Transverse colon (tissue), 4 donors: ENCODE measurements around the gene LILRA2. TPM values are rescaled to one million over a fixed set of nuclear protein-coding genes. Genes with fewer than 3 reads are reported as not detected.

Source experiments
- DNase-seq: peaks from one replicate; pipeline ENCODE4 v3.0.0-alpha.2; 2019
- H3K27ac ChIP-seq, 4 donors: fragments of 200-600 bp; sonication (generic); 2 replicates each; pipeline ENCODE4 v1.5.1; 2016 to 2018; ENCODE audit warnings: inconsistent platforms in 4 of 4
- H3K27me3 ChIP-seq: fragments of 200-600 bp; sonication (generic); 2 replicates; pipeline ENCODE4 v1.5.1; 2017; ENCODE audit warnings: inconsistent platforms
- H3K36me3 ChIP-seq, 4 donors: fragments of 200-600 bp; sonication (generic); 2 replicates each; pipeline ENCODE4 v1.5.1; 2017 to 2019; ENCODE audit warnings: inconsistent platforms in 4 of 4
- H3K4me1 ChIP-seq, 4 donors: fragments of 200-600 bp; sonication (generic); 2 replicates each; pipeline ENCODE4 v1.5.1; 2017 to 2020; ENCODE audit warnings: inconsistent platforms in 4 of 4
- H3K4me3 ChIP-seq, 4 donors: fragments of 200-600 bp; sonication (generic); 1 replicate in 1 of 4; 2 replicates in 3 of 4; pipeline versions ENCODE4 v1.5.1 to v1.6.1; 2017 to 2019; ENCODE audit warnings: inconsistent platforms in 4 of 4
- H3K9me3 ChIP-seq, 2 donors: fragments of 200-600 bp; sonication (generic); 2 replicates each; pipeline ENCODE4 v1.5.1; 2017 to 2019; ENCODE audit warnings: inconsistent platforms in 2 of 2
- EP300 ChIP-seq: sonication (generic); formaldehyde crosslinking; IDR thresholded peaks from one replicate; pipeline ENCODE4 v1.6.1; 2017; ENCODE audit warnings: antibody characterized with exemption, low read depth
- POLR2A ChIP-seq: fragments of 450-650 bp; IDR thresholded peaks from one replicate; pipeline ENCODE4 v1.6.1; 2016; ENCODE audit warnings: antibody characterized with exemption, mild to moderate bottlenecking, moderate library complexity
- POLR2AphosphoS5 ChIP-seq, 3 donors: sonication (generic); formaldehyde crosslinking; IDR thresholded peaks; one replicate each; pipeline ENCODE4 v1.6.1; 2016; ENCODE audit warnings: antibody characterized with exemption in 3 of 3
- WGBS, 2 donors: methylation state at CpG; one replicate each; pipeline ENCODE4 v1.1.5; 2018; ENCODE audit warnings: low coverage in 1 of 2; 5-methylcytosine and 5-hydroxymethylcytosine counted together
- in situ Hi-C, 4 donors: fragments of 200-750 bp; cut with MboI; loops; one replicate each; pipeline versions ENCODE4 v1.15.0 to v1.15.1; 2017; ENCODE audit warnings: low sequenced_read_pairs in 3 of 4, low pct_ligation_motif_present in 1 of 4, low pct_unique_long_range_greater_than_20kb in 1 of 4
- intact Hi-C: fragments of 100-400 bp; cut with DNase I; formaldehyde crosslinking; loops from one replicate; pipeline ENCODE4 v1.15.1; 2023; ENCODE audit warnings: low total_unique reads
- total RNA-seq, 4 donors: library from RNA; depleted of rRNA; stranded (reverse); fragments of >200 nt; gene quantifications; one replicate each; pipeline ENCODE4 v1.1.0, GENCODE V29; 2016
- TF ChIP-seq, protein P1 (sequence below), 5 experiments: fragments of 200-600 bp in 3 of 5; fragments of 450-650 bp in 2 of 5; sonication (generic) in 3 of 5; IDR thresholded peaks; 1 replicate in 2 of 5; 2 replicates in 3 of 5; pipeline ENCODE4 v1.5.1; 2016 to 2017; ENCODE audit warnings: antibody characterized with exemption in 5 of 5, inconsistent platforms in 3 of 5, mild to moderate bottlenecking in 2 of 5, moderate library complexity in 1 of 5

The LILRA2 gene
- total RNA-seq, 4 donors from 2014 or later, result 1.1 to 1.5 TPM; not detected in 2

DNA sequence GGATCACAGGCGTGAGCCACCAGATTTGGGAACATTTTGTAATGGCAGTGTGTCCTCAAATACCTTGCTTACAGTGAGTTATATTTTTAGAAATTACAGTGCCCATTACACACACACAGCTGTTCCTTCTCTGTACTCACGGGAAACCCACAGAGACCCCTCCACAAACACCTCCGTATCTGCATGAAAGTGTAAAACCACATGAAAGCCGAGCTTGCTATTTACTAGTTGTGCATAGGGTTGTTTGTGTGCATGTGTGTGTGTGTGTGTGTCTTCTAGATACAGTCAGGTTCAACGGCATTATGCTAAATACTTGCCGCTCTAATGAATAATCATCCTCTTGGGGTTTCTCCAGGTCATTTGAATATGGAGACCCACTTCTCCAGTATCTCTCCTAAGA, 22.3 kb upstream of the LILRA2 start:
- in situ Hi-C loops, result no loop called here

DNA sequence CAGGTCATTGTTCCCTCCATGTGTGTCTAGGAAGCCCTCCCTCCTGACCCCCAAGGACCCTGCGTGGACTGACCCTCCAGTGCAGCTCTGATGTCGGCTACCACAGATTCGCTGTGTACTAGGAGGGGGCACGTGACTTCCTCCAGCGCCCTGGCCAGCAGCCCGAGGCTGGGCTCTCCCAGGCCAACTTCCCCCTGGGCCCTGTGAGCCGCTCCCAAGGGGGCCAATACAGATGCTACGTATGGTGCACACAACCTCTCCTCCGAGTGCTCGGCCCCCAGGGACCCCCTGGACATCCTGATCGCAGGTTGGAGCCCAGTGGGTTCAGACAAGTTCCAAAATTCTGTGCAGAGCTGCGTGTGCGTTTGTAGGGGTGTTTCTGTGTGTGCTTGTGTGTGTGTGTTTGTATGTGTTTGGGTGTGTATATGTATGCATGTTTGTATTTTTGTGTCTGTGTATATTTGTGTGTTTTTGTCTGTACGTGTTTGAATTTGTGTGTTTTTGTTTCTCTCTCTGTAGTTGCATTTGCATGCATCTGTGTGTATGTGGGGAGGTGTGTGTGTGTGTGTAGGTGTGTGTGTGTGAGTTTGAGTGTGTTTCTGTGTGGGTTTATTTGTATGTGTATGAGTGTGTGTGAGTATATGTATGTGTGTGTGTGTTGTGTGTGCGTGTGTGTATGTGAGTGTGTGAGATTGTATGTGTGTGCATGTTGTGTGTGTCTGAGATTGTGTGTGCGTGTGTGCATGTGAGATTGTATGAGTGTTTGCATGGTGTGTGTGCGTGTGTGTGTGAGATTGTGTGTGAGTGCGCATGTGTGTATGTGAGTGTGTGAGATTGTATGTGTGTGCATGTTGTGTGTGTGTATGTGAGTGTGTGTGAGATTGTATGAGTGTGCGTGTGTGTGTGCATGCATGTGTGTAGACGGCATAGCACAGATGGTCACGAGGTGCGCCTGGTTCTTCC, 21.4 kb upstream of the LILRA2 start:
- 75 to 78% methylated on average over 10 to 22 of the region's 22 CpGs for WGBS, 2 donors
- Histone ChIP-seq H3K27me3 (peaks cover 3% of the 10 kb centered on the region), H3K9me3 (no peaks in the 10 kb centered on the region), H3K27ac (no peak overlapping the region), H3K4me3 (no peak overlapping the region), H3K36me3 (no peaks in the 10 kb centered on the region), H3K4me1 (no peaks in the 10 kb centered on the region)
- TF ChIP-seq EP300 (no peak), POLR2AphosphoS5 (IDR thresholded peaks at IDR 0.05) (no peak), POLR2A (no peak)
- TF ChIP-seq, protein P1, sequence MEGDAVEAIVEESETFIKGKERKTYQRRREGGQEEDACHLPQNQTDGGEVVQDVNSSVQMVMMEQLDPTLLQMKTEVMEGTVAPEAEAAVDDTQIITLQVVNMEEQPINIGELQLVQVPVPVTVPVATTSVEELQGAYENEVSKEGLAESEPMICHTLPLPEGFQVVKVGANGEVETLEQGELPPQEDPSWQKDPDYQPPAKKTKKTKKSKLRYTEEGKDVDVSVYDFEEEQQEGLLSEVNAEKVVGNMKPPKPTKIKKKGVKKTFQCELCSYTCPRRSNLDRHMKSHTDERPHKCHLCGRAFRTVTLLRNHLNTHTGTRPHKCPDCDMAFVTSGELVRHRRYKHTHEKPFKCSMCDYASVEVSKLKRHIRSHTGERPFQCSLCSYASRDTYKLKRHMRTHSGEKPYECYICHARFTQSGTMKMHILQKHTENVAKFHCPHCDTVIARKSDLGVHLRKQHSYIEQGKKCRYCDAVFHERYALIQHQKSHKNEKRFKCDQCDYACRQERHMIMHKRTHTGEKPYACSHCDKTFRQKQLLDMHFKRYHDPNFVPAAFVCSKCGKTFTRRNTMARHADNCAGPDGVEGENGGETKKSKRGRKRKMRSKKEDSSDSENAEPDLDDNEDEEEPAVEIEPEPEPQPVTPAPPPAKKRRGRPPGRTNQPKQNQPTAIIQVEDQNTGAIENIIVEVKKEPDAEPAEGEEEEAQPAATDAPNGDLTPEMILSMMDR (IDR thresholded peaks at IDR 0.05), result no peak
- peak; percentile 21 for DNase-seq
- intact Hi-C loops (no loop called here), in situ Hi-C loops (no loop called here)

More for the DNA sequence above, 22.3 kb upstream of the LILRA2 start:
- Histone ChIP-seq H3K4me3 (no peak overlapping the region), H3K4me1 (no peaks in the 10 kb centered on the region), H3K36me3 (no peaks in the 10 kb centered on the region), H3K27ac (no peak overlapping the region), H3K9me3 (no peaks in the 10 kb centered on the region), H3K27me3 (peaks cover 3% of the 10 kb centered on the region)
- 68 to 80% methylated on average over 6 of the region's 6 CpGs for WGBS, 2 donors
- intact Hi-C loops, result no loop called here
- TF ChIP-seq POLR2A (no peak), EP300 (no peak), POLR2AphosphoS5 (IDR thresholded peaks at IDR 0.05) (no peak)
- TF ChIP-seq, protein P1 (IDR thresholded peaks at IDR 0.05), result no peak
- DNase-seq, result no peak

DNA sequence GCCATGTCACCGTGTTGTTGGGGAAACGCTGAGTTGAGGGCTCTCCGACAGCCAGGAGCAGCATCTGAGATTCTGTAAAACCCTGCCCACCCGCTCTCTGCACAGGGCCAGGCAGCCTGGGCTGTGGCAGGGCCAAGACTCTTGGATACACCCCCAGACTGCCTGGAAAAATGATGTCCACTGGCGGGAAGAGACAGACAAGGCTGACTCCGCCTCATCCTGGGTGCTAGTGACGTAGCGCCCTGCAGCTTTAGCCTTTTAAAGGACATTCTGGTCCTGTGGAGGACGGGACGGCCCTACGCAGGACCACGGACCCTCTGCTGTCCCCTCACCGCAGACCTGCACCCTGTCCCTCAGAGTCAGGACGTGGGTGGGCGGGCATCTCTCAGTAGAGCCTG, 20.7 kb upstream of the LILRA2 start:
- intact Hi-C loops (no loop called here), in situ Hi-C loops (no loop called here)
- TF ChIP-seq, protein P1 (IDR thresholded peaks at IDR 0.05), result no peak
- no peak for TF ChIP-seq EP300
- TF ChIP-seq POLR2AphosphoS5 (IDR thresholded peaks at IDR 0.05), result no peak
- TF ChIP-seq POLR2A, result no peak
- H3K27ac ChIP-seq, result no peak overlapping the region
- no peaks in the 10 kb centered on the region for H3K9me3 ChIP-seq
- H3K4me1 ChIP-seq, result no peaks in the 10 kb centered on the region
- peaks cover 3% of the 10 kb centered on the region for H3K27me3 ChIP-seq
- no peak overlapping the region for H3K4me3 ChIP-seq
- no peaks in the 10 kb centered on the region for H3K36me3 ChIP-seq
- WGBS, 2 donors, result 75 to 88% methylated on average over 4 to 15 of the region's 15 CpGs
- no peak for DNase-seq

DNA sequence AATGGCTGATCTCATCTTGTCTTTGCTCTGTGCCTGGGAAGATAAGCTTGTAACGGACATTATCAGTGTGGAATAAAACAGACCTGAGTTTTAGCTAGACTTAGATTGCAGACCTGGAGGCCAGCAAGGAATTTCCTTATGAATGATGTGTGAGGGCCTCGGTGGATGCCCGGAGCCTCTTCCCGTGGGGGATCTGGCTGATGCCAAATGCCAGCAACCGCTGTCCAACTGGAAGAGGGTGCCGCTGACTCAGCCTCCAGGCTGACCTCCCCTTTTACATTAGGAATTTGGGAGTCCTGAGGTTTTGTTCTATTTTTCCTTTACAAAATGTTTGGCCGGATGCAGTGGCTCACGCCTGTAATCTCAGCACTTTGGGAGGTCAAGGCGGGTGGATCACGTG, 19.6 kb upstream of the LILRA2 start:
- Histone ChIP-seq H3K27me3 (peaks cover 3% of the 10 kb centered on the region), H3K9me3 (no peaks in the 10 kb centered on the region), H3K4me3 (no peak overlapping the region), H3K4me1 (no peaks in the 10 kb centered on the region), H3K27ac (no peak overlapping the region), H3K36me3 (no peaks in the 10 kb centered on the region)
- no peak for TF ChIP-seq POLR2AphosphoS5 (IDR thresholded peaks at IDR 0.05)
- no peak for TF ChIP-seq POLR2A
- TF ChIP-seq EP300, result no peak
- TF ChIP-seq, protein P1 (IDR thresholded peaks at IDR 0.05), result no peak
- in situ Hi-C loops, result no loop called here
- WGBS, 2 donors, result 77% methylated on average over 10 of the region's 10 CpGs; no CpG with 5 or more reads in 1 of the 2 donors
- intact Hi-C loops, result no loop called here
- DNase-seq, result no peak
